ENCODE measurements around the gene AJAP1.

DNA sequence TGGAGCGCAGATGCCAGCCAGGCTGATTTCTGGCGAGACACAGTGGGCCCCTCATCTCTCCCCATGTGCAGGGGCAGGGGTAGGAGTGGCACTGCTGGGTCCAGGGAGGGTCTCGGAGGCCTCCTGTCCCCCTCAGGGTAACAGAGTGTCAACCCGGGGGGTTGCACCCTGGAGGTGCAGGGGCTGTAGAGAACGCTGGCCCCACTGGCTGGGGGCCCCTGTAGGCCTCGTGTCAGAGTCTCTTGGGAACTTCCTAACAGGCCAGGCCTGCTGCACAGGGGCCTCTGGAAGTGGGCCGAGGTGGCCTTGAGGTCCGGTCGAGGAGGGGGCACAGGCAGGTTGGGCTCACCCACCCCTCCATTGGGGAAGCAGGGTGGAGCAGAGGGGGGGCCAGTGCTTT, 38.9 kb upstream of the AJAP1 start:
- TF ChIP-seq POLR2AphosphoS5 (IDR thresholded peaks at IDR 0.05) (no peak), POLR2A (IDR thresholded peaks at IDR 0.05) (no peak), EP300 (IDR thresholded peaks at IDR 0.05) (no peak)
- TF ChIP-seq, protein P1, sequence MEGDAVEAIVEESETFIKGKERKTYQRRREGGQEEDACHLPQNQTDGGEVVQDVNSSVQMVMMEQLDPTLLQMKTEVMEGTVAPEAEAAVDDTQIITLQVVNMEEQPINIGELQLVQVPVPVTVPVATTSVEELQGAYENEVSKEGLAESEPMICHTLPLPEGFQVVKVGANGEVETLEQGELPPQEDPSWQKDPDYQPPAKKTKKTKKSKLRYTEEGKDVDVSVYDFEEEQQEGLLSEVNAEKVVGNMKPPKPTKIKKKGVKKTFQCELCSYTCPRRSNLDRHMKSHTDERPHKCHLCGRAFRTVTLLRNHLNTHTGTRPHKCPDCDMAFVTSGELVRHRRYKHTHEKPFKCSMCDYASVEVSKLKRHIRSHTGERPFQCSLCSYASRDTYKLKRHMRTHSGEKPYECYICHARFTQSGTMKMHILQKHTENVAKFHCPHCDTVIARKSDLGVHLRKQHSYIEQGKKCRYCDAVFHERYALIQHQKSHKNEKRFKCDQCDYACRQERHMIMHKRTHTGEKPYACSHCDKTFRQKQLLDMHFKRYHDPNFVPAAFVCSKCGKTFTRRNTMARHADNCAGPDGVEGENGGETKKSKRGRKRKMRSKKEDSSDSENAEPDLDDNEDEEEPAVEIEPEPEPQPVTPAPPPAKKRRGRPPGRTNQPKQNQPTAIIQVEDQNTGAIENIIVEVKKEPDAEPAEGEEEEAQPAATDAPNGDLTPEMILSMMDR (IDR thresholded peaks at IDR 0.05): no peak

All from sigmoid colon (tissue), 4 donors.